IMR-90 (cell line): ENCODE data around the gene DRC7. TPM values are rescaled to one million over a fixed set of nuclear protein-coding genes. Genes with fewer than 3 reads are reported as not detected.

ENCODE experiments used
- ATAC-seq: fragments of 200-7000 bp; cut with Tn5 transposase; 2 replicates; pipeline ENCODE4 v1.9.1; 2020; ENCODE audit warnings: low read depth, mild to moderate bottlenecking, moderate library complexity
- BruUV-seq: library from RNA; stranded (reverse); fragments of 400-500 nt; replicated peaks from 2 replicates; lab custom pipeline; 2021; lab: Mats Ljungman, UMichigan
- CTCF ChIA-PET: fragments of 300-600 bp; formaldehyde crosslinking; extraction: SDS; loops from one replicate; lab custom pipeline; 2021; ENCODE audit warnings: antibody characterized with exemption; lab: Yijun Ruan, JAX
- POLR2A ChIA-PET: fragments of 300-600 bp; sonication (Branson Sonifier 250); formaldehyde crosslinking; loops from one replicate; lab custom pipeline; 2022; ENCODE audit warnings: antibody characterized with exemption; ENCODE audit not compliant: unreplicated experiment; lab: Charles Lee
- DNase-seq: peaks from one replicate; pipeline ENCODE4 v3.0.0; 2013
- H2AFZ ChIP-seq: replicated peaks from 2 replicates; pipeline ENCODE3; 2013; ENCODE audit warnings: low read length, mild to moderate bottlenecking; ENCODE audit not compliant: poor library complexity
- H2AK5ac ChIP-seq: 2 replicates; pipeline ENCODE4 v1.6.1; 2013; ENCODE audit warnings: low read depth, low read length, inconsistent platforms
- H2AK9ac ChIP-seq: replicated peaks from 2 replicates; pipeline ENCODE3; 2013; ENCODE audit warnings: mild to moderate bottlenecking, low read depth, low read length, moderate library complexity; ENCODE audit not compliant: poor library complexity
- H2BK120ac ChIP-seq: 2 replicates; pipeline ENCODE4 v1.6.1; 2013; ENCODE audit warnings: low read depth, low read length, inconsistent platforms
- H2BK15ac ChIP-seq: 3 replicates; pipeline ENCODE4 v1.6.1; 2013; ENCODE audit warnings: low read depth, low read length, inconsistent platforms
- H2BK20ac ChIP-seq: 2 replicates; pipeline ENCODE4 v1.6.1; 2013; ENCODE audit warnings: low read depth, mild to moderate bottlenecking, inconsistent platforms, low read length, moderate library complexity
- H2BK5ac ChIP-seq: 2 replicates; pipeline ENCODE4 v1.6.1; 2013; ENCODE audit warnings: mild to moderate bottlenecking, low read depth, low read length, inconsistent platforms; ENCODE audit not compliant: poor library complexity, severe bottlenecking
- H3K14ac ChIP-seq: replicated peaks from 2 replicates; pipeline ENCODE4 v1.6.1; 2013; ENCODE audit warnings: low read depth, low read length, inconsistent platforms
- H3K18ac ChIP-seq: 2 replicates; pipeline ENCODE4 v1.6.1; 2013; ENCODE audit warnings: low read depth, low read length, control low read depth
- H3K23ac ChIP-seq: 2 replicates; pipeline ENCODE4 v1.6.1; 2013; ENCODE audit warnings: low read depth, low read length, inconsistent platforms
- H3K27ac ChIP-seq: 2 replicates; pipeline ENCODE4 v1.5.1; 2013; ENCODE audit warnings: mild to moderate bottlenecking, control low read depth, low read length; ENCODE audit not compliant: insufficient read depth
- H3K27me3 ChIP-seq: 2 replicates; pipeline ENCODE4 v1.6.1; 2013; ENCODE audit warnings: low read length; ENCODE audit not compliant: control insufficient read depth, insufficient read depth
- H3K36me3 ChIP-seq: 2 replicates; pipeline ENCODE4 v1.6.1; 2013; ENCODE audit warnings: low read length, mixed read lengths; ENCODE audit not compliant: control insufficient read depth, insufficient read depth
- H3K4ac ChIP-seq: 2 replicates; pipeline ENCODE4 v1.6.1; 2013; ENCODE audit warnings: low read depth, low read length, inconsistent platforms
- H3K4me1 ChIP-seq: 2 replicates; pipeline ENCODE4 v1.6.1; 2013; ENCODE audit warnings: low read length, mixed read lengths; ENCODE audit not compliant: control insufficient read depth, insufficient read depth
- H3K4me2 ChIP-seq: 2 replicates; pipeline ENCODE4 v1.6.1; 2013; ENCODE audit warnings: low read depth, mild to moderate bottlenecking, control low read depth, low read length, moderate library complexity
- H3K4me3 ChIP-seq: 2 replicates; pipeline ENCODE4 v1.5.1; 2013; ENCODE audit warnings: low read depth, mild to moderate bottlenecking, control low read depth, low read length, moderate library complexity; ENCODE audit not compliant: insufficient read depth
- H3K56ac ChIP-seq: 2 replicates; pipeline ENCODE4 v1.6.1; 2013; ENCODE audit warnings: low read length, inconsistent platforms; ENCODE audit not compliant: insufficient read depth; ENCODE audit errors: extremely low read depth
- H3K79me1 ChIP-seq, 2 experiments: 2 replicates each; pipeline ENCODE4 v1.6.1; 2013; ENCODE audit warnings: low read length in 2 of 2, inconsistent platforms in 1 of 2, low read depth in 1 of 2
- H3K9ac ChIP-seq: 2 replicates; pipeline ENCODE4 v1.6.1; 2013; ENCODE audit warnings: low read depth, low read length, control low read depth
- H3K9me1 ChIP-seq: 2 replicates; pipeline ENCODE4 v1.6.1; 2013; ENCODE audit warnings: low read length, inconsistent platforms; ENCODE audit not compliant: insufficient read depth
- H3K9me3 ChIP-seq: 2 replicates; pipeline ENCODE4 v1.6.1; 2013; ENCODE audit warnings: low read length; ENCODE audit not compliant: control insufficient read depth, insufficient read depth
- H4K20me1 ChIP-seq: 2 replicates; pipeline ENCODE4 v1.6.1; 2013; ENCODE audit warnings: low read length, inconsistent platforms; ENCODE audit not compliant: insufficient read depth
- H4K5ac ChIP-seq: 2 replicates; pipeline ENCODE4 v1.6.1; 2013; ENCODE audit warnings: mild to moderate bottlenecking, low read depth, low read length, control low read depth
- H4K8ac ChIP-seq, 2 experiments: 2 replicates each; pipeline ENCODE4 v1.6.1; 2013; ENCODE audit warnings: low read depth in 2 of 2, low read length in 2 of 2, control low read depth in 1 of 2, inconsistent platforms in 1 of 2
- H4K91ac ChIP-seq: 2 replicates; pipeline ENCODE4 v1.6.1; 2013; ENCODE audit warnings: low read depth, low read length, inconsistent platforms; ENCODE audit not compliant: insufficient read depth
- ELK1 ChIP-seq: fragments of 150-350 bp; IDR thresholded peaks from 2 replicates; pipeline ENCODE4 v1.6.1; 2016; ENCODE audit warnings: low read depth, mild to moderate bottlenecking, low read length, moderate library complexity, borderline replicate concordance
- MAZ ChIP-seq: IDR thresholded peaks from 2 replicates; pipeline ENCODE4 v1.6.1; 2012; ENCODE audit warnings: low read depth, mild to moderate bottlenecking, low read length, improper control_type of control experiment, moderate library complexity, borderline replicate concordance
- MXI1 ChIP-seq: IDR thresholded peaks from 2 replicates; pipeline ENCODE4 v1.6.1; 2012; ENCODE audit warnings: low read depth, mild to moderate bottlenecking, low read length, moderate library complexity, borderline replicate concordance
- NFE2L2 ChIP-seq: fragments of 150-350 bp; IDR thresholded peaks from 2 replicates; pipeline ENCODE4 v1.6.1; 2016; ENCODE audit warnings: low read depth, mild to moderate bottlenecking, low read length
- POLR2A ChIP-seq: IDR thresholded peaks from 2 replicates; pipeline ENCODE4 v1.6.1; 2012; ENCODE audit warnings: mild to moderate bottlenecking, low read depth, low read length
- SMC3 ChIP-seq: fragments of 150-350 bp; IDR thresholded peaks from 2 replicates; pipeline ENCODE4 v1.6.1; 2016; ENCODE audit warnings: low read depth, mild to moderate bottlenecking, antibody characterized with exemption, low read length, moderate library complexity
- WGBS, 2 experiments: methylation state at CpG; one replicate each; pipeline versions ENCODE4 v1.1.5 to v1.1.7; 2013; ENCODE audit warnings: missing lambda C conversion rate in 2 of 2; ENCODE audit not compliant: insufficient read length in 1 of 2; ENCODE audit errors: extremely low coverage in 2 of 2; 5-methylcytosine and 5-hydroxymethylcytosine counted together
- dilution Hi-C: fragments of 300-500 bp; cut with HindIII; formaldehyde crosslinking; loops from one replicate; pipeline ENCODE4 v1.14.3; 2018; ENCODE audit warnings: low sequenced_read_pairs; ENCODE audit not compliant: unreplicated experiment
- in situ Hi-C: fragments of 300-500 bp; cut with MboI; formaldehyde crosslinking; loops from 3 replicates; pipeline ENCODE4 v1.14.3; 2019; ENCODE audit warnings: low sequenced_read_pairs, inconsistent platforms, mixed read lengths
- intact Hi-C: fragments of 100-400 bp; cut with micrococcal nuclease; formaldehyde crosslinking; loops from 2 replicates; pipeline ENCODE4 v1.10.0; 2022
- polyA plus RNA-seq, 3 experiments: library from polyadenylated mRNA; depleted of rRNA; stranded (reverse); fragments of >200 nt; gene quantifications; 2 replicates each; pipeline ENCODE4 v1.2.3, GENCODE V29; 2012; ENCODE audit warnings: low replicate concordance in 1 of 3
- total RNA-seq: library from RNA; depleted of rRNA; stranded (reverse); fragments of >200 nt; gene quantifications from 2 replicates; pipeline ENCODE4 v1.2.3, GENCODE V29; 2012

DRC7 gene
- total and polyA plus RNA-seq, 2 of the 4 experiments (the other 2 are of a cell fraction) = not detected

GRCh38 chr16:57714047-57714446, 19.4 kb downstream of the DRC7 start:
- Histone ChIP-seq H2BK20ac (no peak overlapping the region), H2BK120ac (no peak overlapping the region), H2BK5ac (no peak overlapping the region), H3K4ac (no peak overlapping the region), H3K23ac (no peak overlapping the region), H2BK15ac (no peak overlapping the region), H3K27ac (no peak overlapping the region), H4K91ac (no peak overlapping the region), H3K36me3 (no peaks in the 10 kb centered on the region), H4K20me1 (no peaks in the 10 kb centered on the region), H3K4me2 (no peak overlapping the region), H3K9me1 (no peaks in the 10 kb centered on the region), H2AFZ (no peak overlapping the region), H3K9ac (no peak overlapping the region), H3K14ac (no peak overlapping the region), H2AK5ac (no peak overlapping the region), H2AK9ac (no peak overlapping the region), H3K79me1 (no peaks in the 10 kb centered on the region), H3K27me3 (peaks cover 48% of the 10 kb centered on the region), H3K56ac (no peak overlapping the region), H4K8ac (no peak overlapping the region), H4K5ac (no peak overlapping the region), H3K9me3 (no peaks in the 10 kb centered on the region), H3K4me3 (no peak overlapping the region), H3K4me1 (no peaks in the 10 kb centered on the region), H3K18ac (no peak overlapping the region)
- ChIA-PET POLR2A (no interaction called here), CTCF (interaction anchor here (1.0 kb wide), 1 partner anchor 123 kb away, joined by 6 read pairs; no protein-coding TSS in a partner anchor)
- in situ Hi-C loops (no loop called here), dilution Hi-C loops (no loop called here), intact Hi-C loops (no loop called here)
- no peak for TF ChIP-seq NFE2L2
- no peak for TF ChIP-seq MXI1
- no peak for TF ChIP-seq ELK1
- TF ChIP-seq POLR2A = no peak
- TF ChIP-seq SMC3 = no peak
- no peak for TF ChIP-seq MAZ
- BruUV-seq = no TSS peak
- ATAC-seq = no peak
- WGBS, 2 experiments = 100% methylated on average over 1 of the region's 6 CpGs; no CpG with 5 or more reads in 1 of the 2 experiments
- no peak for DNase-seq
